ENCODE data around the gene TRIM10. TPM values are rescaled to one million over a fixed set of nuclear protein-coding genes. Genes with fewer than 3 reads are reported as not detected.
A peak's percentile ranks its signal among the peaks of the same experiment; 100 is the strongest.

Gene TRIM10
- total and polyA plus RNA-seq, 2 donors (not counting 1 experiment from before 2014, with no cell fraction given): not detected

DNA sequence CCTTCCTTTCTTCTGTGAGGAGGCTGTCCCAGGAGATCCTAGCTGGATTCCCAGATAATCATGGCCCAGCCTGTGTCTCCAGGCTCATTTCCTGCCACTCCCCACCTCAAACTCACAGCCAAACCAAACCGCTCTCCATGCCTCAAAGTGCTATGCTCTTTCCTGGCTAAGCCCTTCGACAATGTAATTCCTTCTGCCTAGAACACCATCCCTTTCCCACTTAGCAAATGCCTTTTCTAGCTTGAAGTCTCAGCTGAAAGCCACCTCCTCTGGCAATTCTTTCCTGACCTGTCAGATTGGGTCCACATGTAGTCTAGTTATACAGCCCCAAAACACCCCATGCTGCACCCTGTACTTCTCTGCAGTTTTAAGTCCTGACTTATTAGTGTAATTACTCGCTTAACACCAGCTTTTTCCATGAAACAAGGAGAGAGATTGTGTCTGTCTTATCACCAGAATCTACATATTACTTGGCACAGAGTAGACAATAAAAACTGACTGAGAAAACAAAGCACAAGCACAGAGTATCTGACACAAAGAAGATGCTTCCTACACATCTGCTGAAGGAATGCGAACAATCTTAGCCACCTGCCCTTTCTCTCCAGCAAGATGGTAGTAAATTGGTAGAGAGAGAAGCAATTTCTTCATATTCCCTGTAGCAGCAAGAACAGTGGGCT lies 46.7 kb upstream of the TRIM10 start:
- H3K4me1 ChIP-seq (ENCODE audit: control insufficient read depth in 2 of 2, insufficient read depth in 2 of 2, low read length in 2 of 2): peaks cover 58 to 64% of the 10 kb centered on the region in 2 donors
- WGBS (ENCODE audit: insufficient coverage): 100% methylated on average over 2 of the region's 4 CpGs
- DNase-seq: no peak
- ATAC-seq (ENCODE audit: low read depth): no peak
- H3K4me3 ChIP-seq (ENCODE audit: control extremely low read depth in 1 of 5, extremely low read depth in 1 of 5, insufficient read depth in 1 of 5, low read depth in 2 of 5, low read length in 4 of 5): no peak overlapping the region
- H3K79me2 ChIP-seq (ENCODE audit: control insufficient read depth, insufficient read depth, low read length): peaks cover 98% of the 10 kb centered on the region
- peaks cover 0 to 18% of the 10 kb centered on the region in 2 experiments for H3K36me3 ChIP-seq (replicated peaks in 1 of 2; ENCODE audit: control extremely low read depth in 1 of 2, control insufficient read depth in 1 of 2, extremely low read depth in 1 of 2, insufficient read depth in 2 of 2, low read length in 1 of 2)
- no peaks in the 10 kb centered on the region for H3K27me3 ChIP-seq (replicated peaks in 1 of 4; ENCODE audit: control extremely low read depth in 1 of 4, control insufficient read depth in 3 of 4, insufficient read depth in 4 of 4, low read length in 3 of 4)
- H2AFZ ChIP-seq (ENCODE audit: insufficient read depth, low read depth, low read length, poor library complexity, severe bottlenecking): no peak overlapping the region
- Mint-ChIP-seq H3K9me3 (ENCODE audit: insufficient read depth) (no peaks in the 10 kb centered on the region), H3K27me3 (no peaks in the 10 kb centered on the region), H3K4me3 (peak overlapping the region; percentile 6), H3K27ac (no peak overlapping the region), H3K4me1 (peaks cover 73% of the 10 kb centered on the region)
- ChIA-PET CTCF (interaction anchor here (0.8 to 1.4 kb wide), 2 partner anchors 11 to 77 kb away, joined by 3 to 4 read pairs; no protein-coding TSS in a partner anchor), POLR2A (no interaction called here)
- intact Hi-C loops (cut with micrococcal nuclease): loop anchor here (5.0 kb wide), 1 partner anchor 35 kb away; no protein-coding TSS in a partner anchor
- no peak overlapping the region for H3K27ac ChIP-seq (ENCODE audit: low read length in 2 of 2)
- peaks cover 75% of the 10 kb centered on the region for H4K20me1 ChIP-seq (ENCODE audit: control insufficient read depth, insufficient read depth, low read length, poor library complexity, severe bottlenecking)
- peak overlapping the region; percentile 15 for H3K9ac ChIP-seq (ENCODE audit: low read length)
- H3K4me2 ChIP-seq (replicated peaks; ENCODE audit: low read depth, low read length, poor library complexity, severe bottlenecking): peak overlapping the region; percentile 25
- no peaks in the 10 kb centered on the region for H3K9me3 ChIP-seq (ENCODE audit: control extremely low read depth in 1 of 3, control insufficient read depth in 2 of 3, insufficient read depth in 1 of 3, low read length in 2 of 3)
- TF ChIP-seq EZH2 (IDR thresholded peaks at IDR 0.05; ENCODE audit: borderline replicate concordance, insufficient read depth, low read depth, low read length, poor library complexity, severe bottlenecking): no peak
- TF ChIP-seq CTCF (IDR thresholded peaks at IDR 0.05): no peak

All from B cell (primary cell).